HFFc6 (cell line): ENCODE results near the gene CTNNA3. TPM values are rescaled to one million over a fixed set of nuclear protein-coding genes. Genes with fewer than 3 reads are reported as not detected.

Experiments used
- DNase-seq: peaks from one replicate; pipeline ENCODE4 v3.0.0-alpha.2; 2018
- H3K27ac Mint-ChIP-seq: 2 replicates; pipeline ENCODE4 v1.8.0; 2020; ENCODE audit warnings: mild to moderate bottlenecking, mixed read lengths
- H3K27me3 Mint-ChIP-seq: 2 replicates; pipeline ENCODE4 v1.8.0; 2021; ENCODE audit warnings: mild to moderate bottlenecking, moderate library complexity, mixed read lengths; ENCODE audit not compliant: insufficient read depth
- H3K36me3 Mint-ChIP-seq: 2 replicates; pipeline ENCODE4 v1.8.0; 2021; ENCODE audit warnings: low read depth, mixed read lengths
- H3K4me1 Mint-ChIP-seq: 2 replicates; pipeline ENCODE4 v1.8.0; 2020; ENCODE audit warnings: low read depth, mixed read lengths
- H3K4me3 Mint-ChIP-seq: 2 replicates; pipeline ENCODE4 v1.8.0; 2020; ENCODE audit warnings: mild to moderate bottlenecking, moderate library complexity, mixed read lengths
- H3K9me3 Mint-ChIP-seq: 2 replicates; pipeline ENCODE4 v1.8.0; 2020; ENCODE audit warnings: mild to moderate bottlenecking, mixed read lengths
- CTCF ChIP-seq: fragments of 200-600 bp; sonication (generic); IDR thresholded peaks from 2 replicates; pipeline ENCODE4 v1.5.0; 2021; ENCODE audit warnings: antibody characterized with exemption, mild to moderate bottlenecking
- total RNA-seq, 6 experiments: library from RNA; stranded (reverse); fragmentation: NEBNext Ultra II Directional; extraction: Animal tissue kit (Norgen Biotek cat#: 25700); gene quantifications; 2 replicates in 1 of 6; 3 replicates in 5 of 6; pipeline ENCODE4 v1.2.3, GENCODE V29; 2021

The CTNNA3 gene
- total RNA-seq, 6 experiments from 2014 or later, result not detected

GRCh38 chr10:67612577-67613537 lies 83.1 kb downstream of the CTNNA3 start:
- Mint-ChIP-seq H3K4me1 (peaks cover 55% of the 10 kb centered on the region), H3K36me3 (peaks cover 7% of the 10 kb centered on the region; the same call in 1 of the 2 replicates), H3K9me3 (no peaks in the 10 kb centered on the region; the same call in 1 of the 2 replicates), H3K27ac (peak overlapping the region; percentile 65), H3K4me3 (peak overlapping the region; percentile 7), H3K27me3 (no peaks in the 10 kb centered on the region)
- peak; percentile 74 for DNase-seq
- TF ChIP-seq CTCF, result no peak

GRCh38 chr10:67612176-67612575 lies 83.8 kb downstream of the CTNNA3 start:
- H3K4me3 Mint-ChIP-seq, result no peak overlapping the region
- H3K27ac Mint-ChIP-seq, result no peak overlapping the region
- DNase-seq, result no peak
- peaks cover 55% of the 10 kb centered on the region for H3K4me1 Mint-ChIP-seq
- no peak for TF ChIP-seq CTCF
- H3K9me3 Mint-ChIP-seq, result no peaks in the 10 kb centered on the region; the same call in 1 of the 2 replicates
- peaks cover 7% of the 10 kb centered on the region; the same call in 1 of the 2 replicates for H3K36me3 Mint-ChIP-seq
- H3K27me3 Mint-ChIP-seq, result no peaks in the 10 kb centered on the region

GRCh38 chr10:67609996-67610793 lies 85.8 kb downstream of the CTNNA3 start:
- Mint-ChIP-seq H3K27ac (peak overlapping the region; percentile 34), H3K4me1 (peaks cover 57% of the 10 kb centered on the region), H3K4me3 (peak overlapping the region; percentile 5), H3K9me3 (no peaks in the 10 kb centered on the region; the same call in 1 of the 2 replicates), H3K36me3 (no peaks in the 10 kb centered on the region; the same call in 1 of the 2 replicates), H3K27me3 (no peaks in the 10 kb centered on the region)
- peak; percentile 3 for DNase-seq
- TF ChIP-seq CTCF, result no peak

GRCh38 chr10:67608001-67608400 lies 88.0 kb downstream of the CTNNA3 start:
- no peak overlapping the region; the same call in 1 of the 2 replicates for H3K27ac Mint-ChIP-seq
- H3K9me3 Mint-ChIP-seq, result no peaks in the 10 kb centered on the region
- TF ChIP-seq CTCF, result no peak
- H3K4me1 Mint-ChIP-seq, result peaks cover 57% of the 10 kb centered on the region
- H3K27me3 Mint-ChIP-seq, result no peaks in the 10 kb centered on the region
- DNase-seq, result no peak
- H3K4me3 Mint-ChIP-seq, result no peak overlapping the region
- H3K36me3 Mint-ChIP-seq, result no peaks in the 10 kb centered on the region

- Mint-ChIP-seq H3K36me3 (no peaks in the 10 kb centered on the region), H3K9me3 (no peaks in the 10 kb centered on the region), H3K4me1 (peaks cover 57% of the 10 kb centered on the region), H3K4me3 (no peak overlapping the region), H3K27me3 (no peaks in the 10 kb centered on the region), H3K27ac (peak overlapping the region; percentile 74)
- no peak for DNase-seq
- no peak for TF ChIP-seq CTCF
Observed at GRCh38 chr10:67607472-67607871, 88.5 kb downstream of the CTNNA3 start.
